ENCODE measurements around the gene DDR2.

GRCh38 chr1:162702628-162703027 lies 70.4 kb downstream of the DDR2 start:
- no peak for TF ChIP-seq EZH2 (IDR thresholded peaks at IDR 0.05; ENCODE audit: low read length, unreplicated experiment)
- no peak for TF ChIP-seq CTCF (conservative IDR thresholded peaks at IDR 0.05; ENCODE audit: low read depth, low read length)
- no peak for TF ChIP-seq EZH2phosphoT487 (IDR thresholded peaks at IDR 0.05; ENCODE audit: borderline replicate concordance, low read length)

All from PC-3 (cell line).